HG02763 (cell line): Measurements from ENCODE around the gene DAAM2.

ENCODE experiments used
- ATAC-seq: cut with Tn5 transposase; IDR thresholded peaks from one replicate; pipeline ENCODE4 v1.9.1; 2021; ENCODE audit warnings: mild to moderate bottlenecking, moderate library complexity; ENCODE audit not compliant: unreplicated experiment

DAAM2 gene

DNA sequence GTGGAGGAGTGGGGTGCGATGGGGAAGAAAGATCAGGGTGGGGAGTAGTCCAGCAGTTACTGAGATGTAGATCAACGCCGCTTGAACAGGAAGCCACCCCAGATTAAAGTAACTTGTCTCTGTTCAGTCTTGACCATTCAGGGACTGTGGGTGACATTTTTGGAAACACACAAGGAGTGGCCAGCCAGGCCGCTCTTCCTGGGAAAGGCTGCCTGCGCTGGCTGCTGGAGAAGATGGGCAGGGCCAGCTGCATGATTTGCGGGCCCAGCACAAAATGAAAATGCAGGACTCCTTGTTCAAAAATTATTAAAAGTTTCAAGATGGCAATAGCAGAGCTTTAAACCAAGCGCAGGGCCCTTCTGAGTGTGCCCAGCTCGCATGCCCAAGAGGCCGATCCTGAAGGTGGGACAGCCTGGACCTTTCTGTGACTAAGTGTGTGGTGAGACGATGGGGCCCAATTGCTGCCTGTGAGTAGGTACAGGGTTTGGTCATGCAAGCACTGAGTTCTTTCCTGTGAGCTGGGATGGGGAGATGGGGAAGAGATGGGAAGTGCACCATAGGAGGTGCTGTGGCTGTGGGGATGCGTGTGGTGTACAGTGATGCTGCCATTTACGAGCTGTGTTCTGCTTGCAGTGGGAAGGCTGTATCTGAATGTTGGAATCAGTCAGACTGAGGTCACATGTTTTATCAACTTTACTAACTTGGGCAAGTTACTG lies 51.3 kb downstream of the DAAM2 start:
- no peak for ATAC-seq

- ATAC-seq: no peak
Observed at GRCh38 chr6:39844866-39845265, 52.7 kb downstream of the DAAM2 start.

- ATAC-seq: no peak
Observed at GRCh38 chr6:39847221-39847620, 55.0 kb downstream of the DAAM2 start.

GRCh38 chr6:39848171-39848570 lies 56.0 kb downstream of the DAAM2 start:
- ATAC-seq: no peak

GRCh38 chr6:39849228-39849627 lies 57.1 kb downstream of the DAAM2 start:
- no peak for ATAC-seq

GRCh38 chr6:39849764-39850163 lies 57.6 kb downstream of the DAAM2 start:
- ATAC-seq: no peak

- no peak for ATAC-seq
Observed at GRCh38 chr6:39850736-39851297, 58.6 kb downstream of the DAAM2 start.

- ATAC-seq: no peak
Observed at GRCh38 chr6:39851331-39851730, 59.2 kb downstream of the DAAM2 start.

GRCh38 chr6:39852324-39852723 lies 60.1 kb downstream of the DAAM2 start:
- ATAC-seq: no peak

DNA sequence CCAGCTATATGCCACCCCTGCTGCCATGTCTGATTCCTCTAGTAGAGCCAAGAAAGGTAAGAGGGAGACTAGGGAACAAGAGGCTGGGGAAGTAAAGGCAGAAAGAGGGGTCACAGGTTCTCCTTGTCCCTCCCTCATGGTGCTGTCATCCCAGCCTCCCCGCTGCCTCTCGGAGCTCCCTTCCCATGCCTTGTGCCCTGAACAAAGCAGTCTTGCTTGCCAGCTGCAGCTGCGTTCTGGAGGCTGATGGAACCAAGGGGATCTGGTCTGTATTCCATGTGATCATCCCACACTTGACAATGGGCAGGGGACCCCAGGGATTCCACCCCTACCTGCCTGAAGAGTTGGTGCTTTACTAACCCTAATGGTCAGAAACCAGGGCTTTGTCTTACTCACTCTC lies 61.4 kb downstream of the DAAM2 start:
- no peak for ATAC-seq

DNA sequence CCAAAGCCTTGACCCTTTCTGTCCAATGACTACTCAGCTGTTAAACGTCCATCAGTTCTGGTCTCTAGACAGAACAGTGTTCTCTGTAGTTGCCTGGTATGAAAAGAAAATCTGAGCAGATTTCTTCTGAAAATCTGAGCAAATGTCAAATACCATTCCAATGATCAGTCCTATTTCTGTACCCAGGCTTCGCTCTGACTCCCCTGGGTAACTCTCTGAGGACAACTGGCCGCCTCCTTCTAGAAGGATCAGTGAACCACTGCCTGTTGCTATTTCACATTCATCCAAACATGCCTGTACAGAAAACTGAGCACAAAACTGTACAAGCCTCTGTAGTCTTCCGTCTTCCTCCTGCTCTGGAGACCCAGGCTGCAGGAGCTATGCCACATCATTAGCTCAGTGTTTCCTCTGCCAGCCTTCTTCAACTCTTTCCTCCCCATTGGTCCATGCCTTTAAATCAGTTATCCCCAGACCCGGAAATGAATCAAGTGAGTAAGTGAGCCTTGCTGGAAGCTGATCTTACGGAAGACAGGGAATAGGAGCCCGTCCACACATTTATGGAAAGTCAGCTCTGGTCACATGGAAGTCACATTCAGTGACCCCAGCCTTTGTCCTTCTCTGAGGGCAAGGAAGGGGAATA lies 63.3 kb downstream of the DAAM2 start:
- ATAC-seq: no peak

- no peak for ATAC-seq
Observed at GRCh38 chr6:39859025-39859424, 66.8 kb downstream of the DAAM2 start.

DNA sequence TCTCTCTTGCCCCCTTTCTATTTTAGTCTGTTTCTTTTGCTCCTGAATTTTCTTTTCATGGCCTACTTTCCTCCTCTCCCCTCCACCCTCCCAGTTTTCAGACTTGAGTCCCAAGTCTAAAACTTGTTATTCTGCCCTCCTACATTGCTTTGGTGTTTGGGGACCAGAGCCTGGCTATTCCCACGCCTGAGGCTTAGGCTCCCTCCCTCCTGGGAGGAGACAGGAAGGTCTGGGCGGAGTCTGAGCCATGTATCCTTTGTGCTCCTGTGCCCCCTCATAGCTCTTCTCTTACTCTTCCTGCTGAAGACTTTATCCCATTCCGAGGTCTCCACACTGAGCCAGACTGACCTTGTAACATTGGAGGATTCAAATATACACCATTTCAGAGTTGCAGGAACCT lies 69.5 kb downstream of the DAAM2 start:
- no peak for ATAC-seq

DNA sequence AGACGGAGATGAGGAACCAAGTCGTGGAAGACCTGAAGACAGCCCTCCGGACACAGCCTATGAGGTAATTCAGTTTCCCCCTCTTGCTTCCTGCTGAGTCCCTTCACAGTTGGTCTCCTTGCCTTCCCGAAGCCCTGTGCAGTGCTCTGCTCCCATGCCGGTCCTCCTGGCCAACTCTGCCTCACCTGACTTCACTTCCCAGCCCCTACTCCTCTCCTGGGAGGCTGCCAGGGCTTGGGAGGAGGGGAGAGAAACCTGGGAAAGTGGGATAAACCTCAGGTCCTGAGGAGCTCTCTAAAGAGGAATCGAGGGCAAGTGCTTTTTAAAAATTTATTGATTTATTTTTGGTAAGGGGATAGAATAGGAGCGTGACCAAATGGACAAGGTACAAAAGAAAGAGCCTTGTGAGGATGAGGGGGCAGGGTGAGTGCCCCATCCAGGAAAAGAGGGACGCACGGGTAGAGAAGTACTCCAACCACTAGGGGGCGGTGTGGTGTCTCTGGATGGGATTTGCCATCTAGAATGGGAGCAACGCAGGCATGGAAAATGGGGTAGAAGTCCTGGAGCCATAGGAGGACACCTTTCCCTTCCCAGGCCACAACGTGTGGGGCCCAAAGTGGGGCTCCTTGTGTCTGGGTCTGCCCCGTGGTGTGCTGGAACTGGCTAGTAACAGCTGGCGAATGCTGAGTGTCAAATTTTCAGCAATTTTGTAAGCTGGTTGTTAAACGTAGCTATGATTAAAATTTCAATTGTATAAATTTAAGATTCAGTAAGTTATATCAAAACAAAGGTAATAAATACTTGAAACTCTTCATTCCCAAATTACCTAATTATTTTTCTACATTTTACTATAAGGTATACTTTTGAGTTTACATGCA lies 73.1 kb downstream of the DAAM2 start:
- no peak for ATAC-seq

- ATAC-seq: no peak
Observed at GRCh38 chr6:39867592-39867991, 75.4 kb downstream of the DAAM2 start.

DNA sequence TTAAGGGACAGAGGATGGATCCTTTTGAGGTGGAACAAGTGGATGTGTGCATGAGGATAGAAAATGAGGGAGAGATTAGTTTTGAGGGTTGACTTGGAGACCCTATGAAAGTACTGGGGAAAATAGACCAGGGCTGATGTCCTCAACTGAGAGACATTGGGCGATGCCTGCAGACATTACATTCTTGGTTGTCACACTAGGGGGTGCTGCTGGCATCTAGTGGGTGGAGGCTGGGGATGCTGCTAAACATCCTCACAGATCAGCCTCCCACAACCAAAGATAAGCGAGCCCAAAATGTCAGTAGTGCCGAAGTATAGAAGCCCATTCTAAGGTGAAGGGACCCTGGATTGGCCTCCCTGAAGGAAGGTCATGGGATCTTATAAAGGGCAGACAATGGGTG lies 78.8 kb downstream of the DAAM2 start:
- ATAC-seq: no peak

DNA sequence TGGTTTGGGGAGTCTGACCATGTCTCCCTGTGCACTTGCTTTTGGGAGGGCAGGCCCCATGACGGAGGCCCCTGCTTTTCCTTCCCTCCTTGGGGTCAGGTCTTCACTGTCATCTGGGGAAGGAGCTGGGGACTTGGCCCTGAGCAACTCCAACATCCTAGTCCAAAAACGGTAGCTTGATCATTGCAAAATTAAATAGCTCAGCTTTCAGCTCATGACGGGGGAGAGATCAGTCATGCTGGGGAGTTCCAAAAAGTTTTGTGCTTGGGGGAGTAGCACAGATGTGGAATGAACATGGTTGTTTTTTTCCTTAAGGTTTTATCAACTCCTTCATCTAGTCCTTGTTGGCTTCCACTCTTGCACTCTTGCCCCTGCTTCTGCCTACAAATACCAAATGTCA lies 81.3 kb downstream of the DAAM2 start:
- no peak for ATAC-seq

- ATAC-seq: no peak
Observed at GRCh38 chr6:39876111-39876510, 83.9 kb downstream of the DAAM2 start.

DNA sequence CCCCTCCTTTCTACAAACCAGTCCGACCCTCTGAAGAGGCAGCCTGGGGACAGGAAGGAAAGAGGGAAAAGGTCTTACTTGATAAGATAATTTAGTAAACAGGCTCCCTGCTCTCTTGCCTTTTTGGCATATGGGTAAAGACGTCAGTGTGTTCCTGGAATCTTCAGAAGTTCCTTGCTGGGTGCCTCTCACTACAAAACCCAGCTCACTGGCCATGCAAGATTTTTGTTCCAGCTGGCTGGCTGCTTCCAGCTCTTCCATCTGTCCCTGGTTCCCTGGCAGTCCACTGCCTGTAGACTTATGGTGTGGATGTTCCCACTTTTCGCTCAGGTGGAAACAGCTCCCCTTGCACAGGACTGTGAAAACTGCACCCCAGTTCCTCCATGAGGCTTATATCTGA lies 84.7 kb downstream of the DAAM2 start:
- ATAC-seq: no peak

GRCh38 chr6:39879535-39879934 lies 87.4 kb downstream of the DAAM2 start:
- ATAC-seq: no peak

GRCh38 chr6:39880594-39880993 lies 88.4 kb downstream of the DAAM2 start:
- ATAC-seq: no peak
